Prostate gland (tissue), 2 donors: Measurements from ENCODE around the gene ERP27.

ENCODE experiments used
- CTCF ChIP-seq, 4 experiments: fragments of 200-600 bp in 2 of 4; fragments of 450-650 bp in 2 of 4; sonication (generic) in 2 of 4; IDR thresholded peaks; 1 replicate in 3 of 4; 2 replicates in 1 of 4; pipeline ENCODE4 v1.5.1; 2016 to 2019; ENCODE audit warnings: antibody characterized with exemption in 4 of 4, mild to moderate bottlenecking in 2 of 4, moderate library complexity in 2 of 4
- POLR2A ChIP-seq: fragments of 450-650 bp; IDR thresholded peaks from one replicate; pipeline ENCODE4 v1.6.1; 2016; ENCODE audit warnings: antibody characterized with exemption, mild to moderate bottlenecking
- POLR2AphosphoS5 ChIP-seq: sonication (generic); formaldehyde crosslinking; IDR thresholded peaks from one replicate; pipeline ENCODE4 v1.6.1; 2017; ENCODE audit warnings: antibody characterized with exemption

- no peak for TF ChIP-seq POLR2A
- no peak for TF ChIP-seq CTCF (IDR thresholded peaks at IDR 0.05)
- peak; percentile 10 for TF ChIP-seq POLR2AphosphoS5
Observed at GRCh38 chr12:14892726-14893505, 45.4 kb downstream of the ERP27 start.
